Peyer's patch (tissue), 4 donors: ENCODE measurements around the gene ADAMTS12.

Experiments
- POLR2A ChIP-seq, 2 donors: fragments of 450-650 bp; IDR thresholded peaks; one replicate each; pipeline ENCODE4 v1.5.1; 2017; ENCODE audit warnings: antibody characterized with exemption in 2 of 2, mild to moderate bottlenecking in 2 of 2, moderate library complexity in 2 of 2
- TF ChIP-seq, protein P1 (sequence below), 6 experiments: fragments of 450-650 bp in 4 of 6; fragments of 200-600 bp in 2 of 6; sonication (generic) in 1 of 6; IDR thresholded peaks; one replicate each; pipeline ENCODE4 v1.5.1; 2017 to 2019; ENCODE audit warnings: antibody characterized with exemption in 6 of 6, mild to moderate bottlenecking in 3 of 6, moderate library complexity in 1 of 6

DNA sequence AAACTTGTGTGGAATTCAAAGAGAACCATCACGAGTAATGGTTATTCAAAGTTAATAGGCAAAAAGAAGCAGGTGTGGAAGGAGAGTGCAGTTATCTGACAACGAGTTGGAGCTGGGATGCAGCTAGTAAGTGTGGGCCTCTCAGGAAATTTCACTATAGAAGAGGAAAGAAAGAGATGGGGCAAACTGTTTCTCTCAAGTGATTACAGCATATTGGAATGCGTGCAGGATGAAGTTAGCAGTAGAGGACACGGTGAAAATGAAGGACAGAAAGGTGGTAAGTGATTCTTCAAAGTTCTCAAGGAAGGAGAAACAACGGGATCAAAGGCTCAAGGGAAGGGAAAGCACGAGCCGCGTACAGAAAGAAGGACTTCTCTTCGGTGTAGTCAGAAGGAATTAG is 84.0 kb downstream of the ADAMTS12 start:
- TF ChIP-seq, protein P1, sequence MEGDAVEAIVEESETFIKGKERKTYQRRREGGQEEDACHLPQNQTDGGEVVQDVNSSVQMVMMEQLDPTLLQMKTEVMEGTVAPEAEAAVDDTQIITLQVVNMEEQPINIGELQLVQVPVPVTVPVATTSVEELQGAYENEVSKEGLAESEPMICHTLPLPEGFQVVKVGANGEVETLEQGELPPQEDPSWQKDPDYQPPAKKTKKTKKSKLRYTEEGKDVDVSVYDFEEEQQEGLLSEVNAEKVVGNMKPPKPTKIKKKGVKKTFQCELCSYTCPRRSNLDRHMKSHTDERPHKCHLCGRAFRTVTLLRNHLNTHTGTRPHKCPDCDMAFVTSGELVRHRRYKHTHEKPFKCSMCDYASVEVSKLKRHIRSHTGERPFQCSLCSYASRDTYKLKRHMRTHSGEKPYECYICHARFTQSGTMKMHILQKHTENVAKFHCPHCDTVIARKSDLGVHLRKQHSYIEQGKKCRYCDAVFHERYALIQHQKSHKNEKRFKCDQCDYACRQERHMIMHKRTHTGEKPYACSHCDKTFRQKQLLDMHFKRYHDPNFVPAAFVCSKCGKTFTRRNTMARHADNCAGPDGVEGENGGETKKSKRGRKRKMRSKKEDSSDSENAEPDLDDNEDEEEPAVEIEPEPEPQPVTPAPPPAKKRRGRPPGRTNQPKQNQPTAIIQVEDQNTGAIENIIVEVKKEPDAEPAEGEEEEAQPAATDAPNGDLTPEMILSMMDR (IDR thresholded peaks at IDR 0.05) = no peak
- TF ChIP-seq POLR2A (IDR thresholded peaks at IDR 0.05) = no peak
